Mesendoderm (in vitro differentiated cells): ENCODE results near the gene DLEU7.

Experiments
- DNase-seq: peaks from one replicate; pipeline ENCODE4 v3.0.0; 2013
- H2AK5ac ChIP-seq: 2 replicates; pipeline ENCODE4 v1.6.1; 2013; ENCODE audit warnings: low read length, inconsistent platforms
- H2BK120ac ChIP-seq: 2 replicates; pipeline ENCODE4 v1.6.1; 2013; ENCODE audit warnings: low read depth, mild to moderate bottlenecking, low read length, moderate library complexity, mixed read lengths
- H2BK15ac ChIP-seq: replicated peaks from 2 replicates; pipeline ENCODE4 v1.6.1; 2013; ENCODE audit warnings: low read depth, mild to moderate bottlenecking, moderate library complexity
- H2BK5ac ChIP-seq: 2 replicates; pipeline ENCODE4 v1.6.1; 2013; ENCODE audit warnings: low read length, inconsistent platforms
- H3K18ac ChIP-seq: 2 replicates; pipeline ENCODE4 v1.6.1; 2013; ENCODE audit warnings: mild to moderate bottlenecking, low read length, mixed read lengths
- H3K23ac ChIP-seq: one replicate; pipeline ENCODE4 v1.6.1; 2013; ENCODE audit warnings: low read length
- H3K27ac ChIP-seq: 2 replicates; pipeline ENCODE4 v1.5.1; 2013; ENCODE audit warnings: low read depth, mild to moderate bottlenecking, inconsistent platforms, low read length, moderate library complexity
- H3K27me3 ChIP-seq: 2 replicates; pipeline ENCODE4 v1.6.1; 2013; ENCODE audit warnings: low read length, control low read depth, mild to moderate bottlenecking, inconsistent platforms; ENCODE audit not compliant: insufficient read depth, poor library complexity
- H3K36me3 ChIP-seq: 2 replicates; pipeline ENCODE4 v1.6.1; 2013; ENCODE audit warnings: low read length, inconsistent platforms; ENCODE audit not compliant: control insufficient read depth, insufficient read depth
- H3K4ac ChIP-seq: one replicate; pipeline ENCODE4 v1.6.1; 2013; ENCODE audit warnings: low read depth, mild to moderate bottlenecking, low read length, moderate library complexity
- H3K4me1 ChIP-seq: 2 replicates; pipeline ENCODE4 v1.6.1; 2013; ENCODE audit warnings: low read depth, low read length, inconsistent platforms; ENCODE audit not compliant: control insufficient read depth
- H3K4me2 ChIP-seq: 2 replicates; pipeline ENCODE4 v1.6.1; 2013; ENCODE audit warnings: low read length
- H3K4me3 ChIP-seq: 2 replicates; pipeline ENCODE4 v1.5.1; 2013; ENCODE audit warnings: mild to moderate bottlenecking, low read length
- H3K56ac ChIP-seq: one replicate; pipeline ENCODE4 v1.6.1; 2013; ENCODE audit warnings: low read length
- H3K79me1 ChIP-seq: 2 replicates; pipeline ENCODE4 v1.6.1; 2013; ENCODE audit warnings: low read length, inconsistent platforms
- H3K79me2 ChIP-seq: 2 replicates; pipeline ENCODE4 v1.6.1; 2013; ENCODE audit warnings: mild to moderate bottlenecking, low read length; ENCODE audit not compliant: control insufficient read depth, insufficient read depth
- H3K9ac ChIP-seq: 2 replicates; pipeline ENCODE4 v1.6.1; 2013; ENCODE audit warnings: low read length, inconsistent platforms
- H4K5ac ChIP-seq: one replicate; pipeline ENCODE4 v1.6.1; 2013; ENCODE audit warnings: low read length
- H4K8ac ChIP-seq: one replicate; pipeline ENCODE4 v1.6.1; 2013; ENCODE audit warnings: low read depth, mild to moderate bottlenecking, control low read depth, low read length, moderate library complexity
- WGBS: extraction: QIAGEN DNeasy Blood & Tissue Kit; methylation state at CpG from one replicate; pipeline ENCODE4 v1.1.7; 2013; ENCODE audit warnings: low lambda C conversion rate, missing lambda C conversion rate; ENCODE audit not compliant: insufficient coverage; ENCODE audit errors: extremely low coverage; 5-methylcytosine and 5-hydroxymethylcytosine counted together

DLEU7 gene

DNA sequence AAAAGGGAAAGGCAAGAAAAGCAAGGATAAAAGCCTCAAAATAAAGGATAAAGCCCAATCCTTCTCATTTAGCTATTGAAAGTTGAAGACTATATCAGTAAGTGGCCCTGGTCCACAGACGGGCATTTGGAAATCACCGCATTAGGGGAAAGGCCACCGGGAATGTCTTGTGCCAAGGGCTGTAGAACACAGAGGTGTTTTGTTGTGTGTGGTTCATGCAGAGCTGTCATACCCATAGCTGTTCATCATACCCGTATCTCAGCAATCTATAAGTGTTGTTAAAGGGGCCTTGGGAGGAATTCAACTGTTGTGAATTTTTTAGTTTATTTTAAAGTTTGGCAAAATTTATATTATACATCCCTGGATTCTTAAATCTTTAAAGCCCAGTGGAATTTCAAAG lies 33.0 kb downstream of the DLEU7 start:
- no peaks in the 10 kb centered on the region for H3K79me2 ChIP-seq
- H3K4me3 ChIP-seq = no peak overlapping the region
- no peak overlapping the region for H3K18ac ChIP-seq
- H2BK120ac ChIP-seq = no peak overlapping the region
- no peaks in the 10 kb centered on the region for H3K27me3 ChIP-seq
- H2AK5ac ChIP-seq = no peak overlapping the region
- no peaks in the 10 kb centered on the region for H3K36me3 ChIP-seq
- no peak overlapping the region for H2BK15ac ChIP-seq
- no peak overlapping the region for H2BK5ac ChIP-seq
- H3K4ac ChIP-seq = no peak overlapping the region
- H3K4me1 ChIP-seq = no peaks in the 10 kb centered on the region
- no peak overlapping the region for H4K5ac ChIP-seq
- H3K79me1 ChIP-seq = no peaks in the 10 kb centered on the region
- no peak overlapping the region for H3K4me2 ChIP-seq
- no peak overlapping the region for H3K27ac ChIP-seq
- no peak for DNase-seq
- H3K9ac ChIP-seq = no peak overlapping the region
- H4K8ac ChIP-seq = no peak overlapping the region
- no peak overlapping the region for H3K23ac ChIP-seq
- no CpG with 5 or more reads among the region's 4 CpGs for WGBS
- H3K56ac ChIP-seq = no peak overlapping the region

DNA sequence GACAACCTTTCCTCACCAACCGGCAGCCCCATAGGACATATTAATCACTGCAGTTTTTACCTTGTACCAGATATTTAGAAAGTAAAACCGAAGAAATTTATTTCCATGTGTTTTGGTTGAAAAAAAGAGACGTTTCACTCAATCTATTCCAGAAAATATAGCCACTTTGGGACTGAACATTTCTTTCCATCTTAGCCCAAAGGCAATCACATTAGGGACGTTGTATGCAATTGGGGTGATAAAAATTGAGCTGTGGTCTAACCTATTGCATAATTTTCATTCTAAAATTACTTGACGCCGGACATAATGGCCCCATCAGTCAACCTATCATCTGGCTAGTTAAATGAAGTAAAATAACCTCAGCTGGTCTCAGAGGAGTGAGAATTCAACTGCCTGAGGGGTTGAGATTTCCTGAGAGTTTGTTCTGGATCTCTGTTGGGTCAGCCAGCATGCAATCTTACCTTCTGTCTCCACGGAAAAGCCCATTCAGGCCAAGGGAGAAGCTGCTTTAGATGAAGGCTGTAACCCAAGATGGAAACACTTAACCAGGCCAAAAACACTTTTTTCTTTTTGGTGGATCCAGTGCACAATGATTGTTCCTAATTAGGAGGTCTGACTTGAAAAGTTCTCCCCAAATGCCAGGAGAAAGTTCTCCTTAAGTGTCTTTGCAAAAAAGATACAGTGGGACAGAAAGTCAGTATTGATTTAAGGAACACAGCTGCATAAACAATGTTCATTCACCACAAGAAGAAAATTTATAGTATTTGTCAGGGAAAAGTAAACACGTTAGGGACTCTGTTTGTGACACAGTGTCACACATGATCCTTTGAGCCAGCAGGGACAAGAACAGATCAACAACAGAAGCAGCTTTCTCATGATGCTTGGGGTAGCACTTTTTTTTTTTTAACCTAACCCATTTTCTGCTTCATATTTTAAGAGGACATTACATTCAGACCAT lies 34.1 kb downstream of the DLEU7 start:
- Histone ChIP-seq H3K56ac (no peak overlapping the region), H3K36me3 (no peaks in the 10 kb centered on the region), H3K18ac (no peak overlapping the region), H3K4me3 (no peak overlapping the region), H3K9ac (no peak overlapping the region), H2BK5ac (no peak overlapping the region), H2BK15ac (no peak overlapping the region), H3K4me1 (no peaks in the 10 kb centered on the region), H3K79me1 (no peaks in the 10 kb centered on the region), H2AK5ac (no peak overlapping the region), H4K8ac (no peak overlapping the region), H3K4ac (no peak overlapping the region), H3K27ac (no peak overlapping the region), H3K23ac (no peak overlapping the region), H3K79me2 (no peaks in the 10 kb centered on the region), H3K27me3 (no peaks in the 10 kb centered on the region), H2BK120ac (no peak overlapping the region), H4K5ac (no peak overlapping the region), H3K4me2 (no peak overlapping the region)
- no peak for DNase-seq
- WGBS = no CpG with 5 or more reads among the region's 8 CpGs

DNA sequence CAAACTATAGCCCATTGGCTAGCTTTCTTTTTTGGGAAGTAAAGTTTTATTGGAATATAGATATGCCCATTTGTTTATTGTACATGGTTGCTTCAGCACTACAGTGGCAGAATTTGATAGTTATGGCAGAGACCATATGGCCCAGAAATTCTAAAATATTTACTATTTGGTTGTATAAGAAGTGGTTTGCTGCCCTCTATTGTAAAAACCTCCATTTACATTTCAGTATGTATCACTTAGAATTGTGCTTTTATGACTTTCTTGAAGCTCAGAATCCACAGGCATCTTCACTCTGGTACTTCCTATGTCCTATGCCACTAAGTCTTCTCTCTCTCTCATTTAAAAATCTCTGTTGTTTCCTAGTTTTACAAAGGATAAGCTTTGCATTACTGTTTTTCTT lies 37.7 kb downstream of the DLEU7 start:
- H3K79me2 ChIP-seq = no peaks in the 10 kb centered on the region
- no peak overlapping the region for H3K18ac ChIP-seq
- H3K4me3 ChIP-seq = no peak overlapping the region
- no peak overlapping the region for H3K4ac ChIP-seq
- H4K8ac ChIP-seq = no peak overlapping the region
- H3K36me3 ChIP-seq = no peaks in the 10 kb centered on the region
- no peak overlapping the region for H3K23ac ChIP-seq
- H2AK5ac ChIP-seq = no peak overlapping the region
- no peak overlapping the region for H3K9ac ChIP-seq
- H3K27me3 ChIP-seq = no peaks in the 10 kb centered on the region
- no peak overlapping the region for H4K5ac ChIP-seq
- no peak overlapping the region for H2BK5ac ChIP-seq
- H2BK120ac ChIP-seq = no peak overlapping the region
- DNase-seq = peak; percentile 16
- H3K56ac ChIP-seq = no peak overlapping the region
- no peaks in the 10 kb centered on the region for H3K79me1 ChIP-seq
- H3K27ac ChIP-seq = no peak overlapping the region
- H3K4me1 ChIP-seq = no peaks in the 10 kb centered on the region
- no peak overlapping the region for H2BK15ac ChIP-seq
- no peak overlapping the region for H3K4me2 ChIP-seq

- Histone ChIP-seq H2BK120ac (no peak overlapping the region), H3K79me1 (no peaks in the 10 kb centered on the region), H2BK5ac (no peak overlapping the region), H3K23ac (no peak overlapping the region), H3K18ac (no peak overlapping the region), H2BK15ac (no peak overlapping the region), H3K27me3 (no peaks in the 10 kb centered on the region), H3K27ac (no peak overlapping the region), H3K9ac (no peak overlapping the region), H3K4me1 (no peaks in the 10 kb centered on the region), H3K56ac (no peak overlapping the region), H2AK5ac (no peak overlapping the region), H3K79me2 (no peaks in the 10 kb centered on the region), H3K4ac (no peak overlapping the region), H4K5ac (no peak overlapping the region), H3K36me3 (no peaks in the 10 kb centered on the region), H4K8ac (no peak overlapping the region), H3K4me2 (peak overlapping the region; percentile 26), H3K4me3 (no peak overlapping the region)
- WGBS = no CpG with 5 or more reads among the region's 13 CpGs
- peak; percentile 81 for DNase-seq
Measured at GRCh38 chr13:50801087-50801931, 42.2 kb downstream of the DLEU7 start.

GRCh38 chr13:50800091-50800739 lies 43.3 kb downstream of the DLEU7 start:
- Histone ChIP-seq H3K18ac (peak overlapping the region; percentile 60), H3K79me2 (no peaks in the 10 kb centered on the region), H3K4ac (no peak overlapping the region), H4K5ac (no peak overlapping the region), H3K36me3 (no peaks in the 10 kb centered on the region), H3K27me3 (no peaks in the 10 kb centered on the region), H2BK15ac (no peak overlapping the region), H2AK5ac (no peak overlapping the region), H3K9ac (no peak overlapping the region), H3K4me3 (no peak overlapping the region), H3K27ac (no peak overlapping the region), H2BK5ac (no peak overlapping the region), H3K4me2 (no peak overlapping the region), H4K8ac (no peak overlapping the region), H2BK120ac (peak overlapping the region; percentile 14), H3K56ac (no peak overlapping the region), H3K79me1 (no peaks in the 10 kb centered on the region), H3K4me1 (no peaks in the 10 kb centered on the region), H3K23ac (no peak overlapping the region)
- no peak for DNase-seq
- no CpG with 5 or more reads among the region's 6 CpGs for WGBS
